ENCODE measurements around the gene TCN1.

DNA sequence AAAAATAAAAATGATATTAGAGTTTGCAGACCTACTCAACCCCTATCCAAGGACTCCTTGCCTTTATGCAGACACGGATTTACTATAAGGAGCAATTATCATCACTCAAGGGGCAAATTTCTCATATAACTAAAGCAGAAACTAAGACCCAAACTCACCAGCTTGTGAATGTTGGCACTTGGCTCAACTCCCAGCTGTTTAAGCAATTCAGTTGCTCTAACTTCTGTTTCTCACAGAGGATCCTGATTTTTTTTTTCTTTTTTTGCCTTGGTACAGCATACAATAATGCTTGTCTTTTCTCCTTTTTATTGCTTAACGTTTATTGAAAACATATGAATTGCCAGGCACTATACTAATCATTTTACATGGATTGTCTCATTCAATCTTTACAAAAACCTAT, 11.4 kb downstream of the TCN1 start:
- TF ChIP-seq CTCF (IDR thresholded peaks at IDR 0.05) (no peak), EP300 (IDR thresholded peaks at IDR 0.05) (no peak)

All from upper lobe of left lung (tissue), 4 donors.